Adrenal gland (tissue), 12 donors: ENCODE measurements around the gene CAPN5. TPM values are rescaled to one million over a fixed set of nuclear protein-coding genes. Genes with fewer than 3 reads are reported as not detected.
A peak's percentile ranks its signal among the peaks of the same experiment; 100 is the strongest.

Experiments used
- DNase-seq, 7 donors: peaks; one replicate each; pipeline ENCODE4 v3.0.0-alpha.2; 2019 to 2020
- H3K27ac ChIP-seq, 5 donors: fragments of 200-600 bp; sonication (generic) in 4 of 5; 1 replicate in 3 of 5; 2 replicates in 2 of 5; pipeline versions ENCODE4 v1.5.1 to v1.8.0; 2016 to 2020; ENCODE audit warnings: mild to moderate bottlenecking in 1 of 5
- H3K27me3 ChIP-seq: fragments of 200-600 bp; 2 replicates; pipeline ENCODE4 v1.8.0; 2021
- H3K36me3 ChIP-seq, 2 donors: fragments of 200-600 bp; replicated peaks in 1 of 2; 1 replicate in 1 of 2; 2 replicates in 1 of 2; pipeline versions ENCODE4 v1.5.1 to v1.8.0; 2018 to 2022
- H3K4me1 ChIP-seq, 2 donors: fragments of 200-600 bp; replicated peaks in 1 of 2; 1 replicate in 1 of 2; 2 replicates in 1 of 2; pipeline versions ENCODE4 v1.5.1 to v1.8.0; 2018 to 2021
- H3K4me3 ChIP-seq, 4 donors: fragments of 200-600 bp; sonication (generic) in 3 of 4; one replicate each; pipeline ENCODE4 v1.5.1; 2016 to 2018
- H3K9me3 ChIP-seq, 3 donors: fragments of 200-600 bp; sonication (generic) in 1 of 3; replicated peaks in 1 of 3; 1 replicate in 2 of 3; 2 replicates in 1 of 3; pipeline versions ENCODE4 v1.5.1 to v1.8.0; 2016 to 2021
- CTCF ChIP-seq, 6 experiments: fragments of 450-650 bp in 4 of 6; fragments of 200-600 bp in 2 of 6; sonication (generic) in 1 of 6; IDR thresholded peaks; 1 replicate in 5 of 6; 2 replicates in 1 of 6; pipeline versions ENCODE4 v1.5.1 to v1.8.0; 2016 to 2021; ENCODE audit warnings: antibody characterized with exemption in 6 of 6, mild to moderate bottlenecking in 2 of 6, moderate library complexity in 1 of 6
- POLR2A ChIP-seq, 2 donors: fragments of 450-650 bp; IDR thresholded peaks; one replicate each; pipeline ENCODE4 v1.6.1; 2017; ENCODE audit warnings: antibody characterized with exemption in 2 of 2, mild to moderate bottlenecking in 2 of 2, moderate library complexity in 1 of 2
- WGBS, 4 donors: extraction: QIAGEN DNeasy Blood & Tissue Kit in 2 of 4; methylation state at CpG; one replicate each; pipeline versions ENCODE4 v1.1.5 to v1.1.7; 2013 to 2017; 5-methylcytosine and 5-hydroxymethylcytosine counted together
- intact Hi-C, 2 donors: fragments of 100-400 bp; cut with DNase I; formaldehyde crosslinking; loops; one replicate each; pipeline versions ENCODE4 v1.14.1 to v1.15.0; 2022 to 2023
- polyA plus RNA-seq, 3 donors: library from polyadenylated mRNA; stranded (reverse); fragments of 200-250 nt in 2 of 3; fragments of 350-450 nt in 1 of 3; fragmentation: Illumina TruSeq in 1 of 3; extraction: RNeasy Lipid Tissue Mini Kit (QIAGEN cat#74804) in 1 of 3; gene quantifications; one replicate each; pipeline ENCODE4 v1.2.3, GENCODE V29; 2013 to 2014
- total RNA-seq, 9 donors: library from RNA; depleted of rRNA in 4 of 9; stranded (reverse); fragments of >200 nt in 4 of 9; fragments of 120-200 nt in 1 of 9; fragmentation: NEBNext Ultra II Directional in 1 of 9; extraction: Animal tissue kit (Norgen Biotek cat#: 25700) in 1 of 9; gene quantifications; one replicate each; pipeline versions ENCODE4 v1.1.0 to v1.2.4, GENCODE V29; 2013 to 2023
- donor health status: healthy with polysubstance abuse.
- donor health status: Bipolar disorder and iron deficiency.
- donor health status: DM: yes; HTN: yes; CAD: no.
- donor health status: DM: no; HTN: no; CAD: no.
- donor health status: DM: no; HTN: no; CAD: no.
- donor health status: DM: yes; HTN: yes; CAD: no.

The CAPN5 gene
- total and polyA plus RNA-seq, 12 donors = 5.6 to 29.6 (median 18.4) TPM

GRCh38 chr11:77171885-77172665 lies 105.3 kb downstream of the CAPN5 start:
- Histone ChIP-seq H3K4me3 (no peak overlapping the region), H3K36me3 (no peaks in the 10 kb centered on the region), H3K4me1 (peaks cover 21 to 24% of the 10 kb centered on the region in 2 donors), H3K27me3 (no peaks in the 10 kb centered on the region), H3K27ac (peak overlapping the region in 1 of 5 donors; percentile 3), H3K9me3 (no peaks in the 10 kb centered on the region)
- TF ChIP-seq CTCF (IDR thresholded peaks at IDR 0.05) (no peak), POLR2A (IDR thresholded peaks at IDR 0.05) (no peak)
- DNase-seq = no peak
- 72 to 82% (median 79%) methylated on average over 12 to 20 of the region's 20 CpGs for WGBS, 4 donors
- intact Hi-C loops = no loop called here

- Histone ChIP-seq H3K27me3 (no peaks in the 10 kb centered on the region), H3K27ac (no peak overlapping the region), H3K9me3 (no peaks in the 10 kb centered on the region), H3K36me3 (peaks cover 0 to 3% of the 10 kb centered on the region in 2 donors), H3K4me3 (no peak overlapping the region), H3K4me1 (peaks cover 21 to 24% of the 10 kb centered on the region in 2 donors)
- peak in 1 of 7 donors; percentile 35 for DNase-seq
- WGBS, 4 donors = 74 to 89% (median 80%) methylated on average over 11 to 16 of the region's 16 CpGs
- TF ChIP-seq CTCF (IDR thresholded peaks at IDR 0.05) (no peak), POLR2A (IDR thresholded peaks at IDR 0.05) (no peak)
- intact Hi-C loops = no loop called here
Observed at GRCh38 chr11:77172666-77172982, 105.9 kb downstream of the CAPN5 start.

- H3K4me3 ChIP-seq = no peak overlapping the region
- peaks cover 21 to 24% of the 10 kb centered on the region in 2 donors for H3K4me1 ChIP-seq
- TF ChIP-seq POLR2A (IDR thresholded peaks at IDR 0.05) (no peak), CTCF (IDR thresholded peaks at IDR 0.05) (no peak)
- H3K27me3 ChIP-seq = no peaks in the 10 kb centered on the region
- WGBS, 4 donors = 73 to 84% (median 74%) methylated on average over 7 to 10 of the region's 10 CpGs
- H3K27ac ChIP-seq = no peak overlapping the region
- no peaks in the 10 kb centered on the region for H3K9me3 ChIP-seq
- DNase-seq = no peak
- peaks cover 0 to 12% of the 10 kb centered on the region in 2 donors for H3K36me3 ChIP-seq
- intact Hi-C loops = no loop called here
Observed at GRCh38 chr11:77173494-77173893, 106.7 kb downstream of the CAPN5 start.

GRCh38 chr11:77174559-77174958 lies 107.8 kb downstream of the CAPN5 start:
- intact Hi-C loops = no loop called here
- H3K9me3 ChIP-seq = no peaks in the 10 kb centered on the region
- peaks cover 27 to 32% of the 10 kb centered on the region in 2 donors for H3K4me1 ChIP-seq
- DNase-seq = peak in 6 of 7 donors; percentile 38 to 73 (median 64)
- H3K36me3 ChIP-seq = peaks cover 0 to 13% of the 10 kb centered on the region in 2 donors
- peak overlapping the region in 3 of 5 donors; percentile 69 to 86 (median 77) for H3K27ac ChIP-seq
- H3K27me3 ChIP-seq = no peaks in the 10 kb centered on the region
- TF ChIP-seq POLR2A (IDR thresholded peaks at IDR 0.05) (no peak), CTCF (IDR thresholded peaks at IDR 0.05) (no peak)
- WGBS, 4 donors = 65 to 86% (median 78%) methylated on average over 3 to 16 of the region's 16 CpGs
- no peak overlapping the region for H3K4me3 ChIP-seq
